ENCODE results near the gene EEF2KMT.

- TF ChIP-seq CTCF (conservative IDR thresholded peaks at IDR 0.05) (no peak), EZH2 (IDR thresholded peaks at IDR 0.05; ENCODE audit: low read depth) (no peak)
Observed at GRCh38 chr16:5044011-5044540, 53.5 kb downstream of the EEF2KMT start.
